Measurements from ENCODE around the gene CST9.
"Not testable (repeated sequence)": the region's sequence is repeated elsewhere in the genome, so short reads cannot be mapped to it uniquely, and the experiment has no call there.

The CST9 gene

GRCh38 chr20:23585808-23586734, 19.6 kb downstream of the CST9 start:
- no peak for DNase-seq

- DNase-seq = no peak
These were observed 20.3 kb downstream of the CST9 start for GRCh38 chr20:23585449-23585807.

GRCh38 chr20:23584434-23585199, 21.1 kb downstream of the CST9 start:
- DNase-seq = no peak

- DNase-seq = no peak
These were observed 22.2 kb downstream of the CST9 start for GRCh38 chr20:23583526-23583925.

GRCh38 chr20:23582293-23582692, 23.4 kb downstream of the CST9 start:
- no peak for DNase-seq

GRCh38 chr20:23581833-23582232, 23.9 kb downstream of the CST9 start:
- DNase-seq = not testable (repeated sequence)

GRCh38 chr20:23574977-23575376, 30.7 kb downstream of the CST9 start:
- DNase-seq = no peak

GRCh38 chr20:23570178-23570760, 35.4 kb downstream of the CST9 start:
- DNase-seq = no peak

- DNase-seq = no peak
These were observed 36.1 kb downstream of the CST9 start for GRCh38 chr20:23569570-23569969.

GRCh38 chr20:23568971-23569330, 36.8 kb downstream of the CST9 start:
- DNase-seq = no peak

GRCh38 chr20:23568320-23568970, 37.3 kb downstream of the CST9 start, which contains the start of gene CST9L:
TSS of gene CST9L (minus strand) at chr20:23568484. CDS start at chr20:23568450, 34 bp downstream.
- no peak for DNase-seq

GRCh38 chr20:23566199-23566932, 39.4 kb downstream of the CST9 start:
- DNase-seq = no peak

- DNase-seq = no peak
These were observed 40.1 kb downstream of the CST9 start for GRCh38 chr20:23565503-23566045.

- DNase-seq = no peak
These were observed 40.8 kb downstream of the CST9 start for GRCh38 chr20:23564927-23565326.

- DNase-seq = no peak
These were observed 42.9 kb downstream of the CST9 start for GRCh38 chr20:23562721-23563342.

- DNase-seq = no peak
These were observed 51.3 kb downstream of the CST9 start for GRCh38 chr20:23554401-23554800.
